SK-N-SH treated with all-trans-retinoic acid at 6 μM for 48 hours (cell line): ENCODE results near the gene PSMD3.

Source experiments
- ARNTL ChIP-seq: fragments of 450-650 bp; formaldehyde crosslinking; IDR thresholded peaks from 2 replicates; pipeline ENCODE4 v1.5.0; 2020; ENCODE audit warnings: low read depth, mild to moderate bottlenecking, moderate library complexity, borderline replicate concordance
- TCF4 ChIP-seq: fragments of 250-450 bp; sonication (Bioruptor Pico); IDR thresholded peaks from 2 replicates; pipeline ENCODE4 v1.8.0; 2021; ENCODE audit warnings: mild to moderate bottlenecking, moderate library complexity, borderline replicate concordance
- TF ChIP-seq, protein P1 (sequence below): fragments of 250-450 bp; sonication (Bioruptor Pico); IDR thresholded peaks from 2 replicates; pipeline ENCODE4 v1.5.0; 2020; ENCODE audit warnings: mild to moderate bottlenecking, moderate library complexity

DNA sequence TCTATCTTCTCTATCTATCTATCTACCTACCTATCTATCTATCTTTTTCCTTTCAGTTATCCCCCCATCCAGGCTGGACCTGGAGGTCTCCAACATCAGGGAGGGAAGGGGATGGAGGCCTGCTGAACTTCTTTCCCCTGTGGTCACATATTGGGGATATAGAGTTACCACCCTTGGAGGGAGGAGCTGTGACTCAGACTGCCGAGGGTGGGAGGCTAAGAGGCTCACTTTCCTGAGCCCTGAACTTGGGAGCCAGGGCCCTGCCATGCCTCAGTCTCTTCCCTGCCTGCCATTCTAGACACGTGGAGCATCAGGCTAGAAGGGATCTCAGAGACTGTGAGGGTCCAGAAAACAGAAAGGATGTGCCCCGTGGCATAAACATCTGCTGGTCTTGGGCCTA lies 44.7 kb upstream of the PSMD3 start:
- TF ChIP-seq ARNTL (CRISPR knock-in tag) (no peak), TCF4 (CRISPR knock-in tag) (no peak)
- TF ChIP-seq, protein P1, sequence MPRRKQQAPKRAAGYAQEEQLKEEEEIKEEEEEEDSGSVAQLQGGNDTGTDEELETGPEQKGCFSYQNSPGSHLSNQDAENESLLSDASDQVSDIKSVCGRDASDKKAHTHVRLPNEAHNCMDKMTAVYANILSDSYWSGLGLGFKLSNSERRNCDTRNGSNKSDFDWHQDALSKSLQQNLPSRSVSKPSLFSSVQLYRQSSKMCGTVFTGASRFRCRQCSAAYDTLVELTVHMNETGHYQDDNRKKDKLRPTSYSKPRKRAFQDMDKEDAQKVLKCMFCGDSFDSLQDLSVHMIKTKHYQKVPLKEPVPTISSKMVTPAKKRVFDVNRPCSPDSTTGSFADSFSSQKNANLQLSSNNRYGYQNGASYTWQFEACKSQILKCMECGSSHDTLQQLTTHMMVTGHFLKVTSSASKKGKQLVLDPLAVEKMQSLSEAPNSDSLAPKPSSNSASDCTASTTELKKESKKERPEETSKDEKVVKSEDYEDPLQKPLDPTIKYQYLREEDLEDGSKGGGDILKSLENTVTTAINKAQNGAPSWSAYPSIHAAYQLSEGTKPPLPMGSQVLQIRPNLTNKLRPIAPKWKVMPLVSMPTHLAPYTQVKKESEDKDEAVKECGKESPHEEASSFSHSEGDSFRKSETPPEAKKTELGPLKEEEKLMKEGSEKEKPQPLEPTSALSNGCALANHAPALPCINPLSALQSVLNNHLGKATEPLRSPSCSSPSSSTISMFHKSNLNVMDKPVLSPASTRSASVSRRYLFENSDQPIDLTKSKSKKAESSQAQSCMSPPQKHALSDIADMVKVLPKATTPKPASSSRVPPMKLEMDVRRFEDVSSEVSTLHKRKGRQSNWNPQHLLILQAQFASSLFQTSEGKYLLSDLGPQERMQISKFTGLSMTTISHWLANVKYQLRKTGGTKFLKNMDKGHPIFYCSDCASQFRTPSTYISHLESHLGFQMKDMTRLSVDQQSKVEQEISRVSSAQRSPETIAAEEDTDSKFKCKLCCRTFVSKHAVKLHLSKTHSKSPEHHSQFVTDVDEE, result no peak
